GM21390 (cell line): ENCODE results near the gene MSH4.
"Not testable (repeated sequence)": the region's sequence is repeated elsewhere in the genome, so short reads cannot be mapped to it uniquely, and the experiment has no call there.

ENCODE experiments used
- ATAC-seq: cut with Tn5 transposase; IDR thresholded peaks from one replicate; pipeline ENCODE4 v1.9.1; 2021; ENCODE audit not compliant: unreplicated experiment

Gene MSH4

DNA sequence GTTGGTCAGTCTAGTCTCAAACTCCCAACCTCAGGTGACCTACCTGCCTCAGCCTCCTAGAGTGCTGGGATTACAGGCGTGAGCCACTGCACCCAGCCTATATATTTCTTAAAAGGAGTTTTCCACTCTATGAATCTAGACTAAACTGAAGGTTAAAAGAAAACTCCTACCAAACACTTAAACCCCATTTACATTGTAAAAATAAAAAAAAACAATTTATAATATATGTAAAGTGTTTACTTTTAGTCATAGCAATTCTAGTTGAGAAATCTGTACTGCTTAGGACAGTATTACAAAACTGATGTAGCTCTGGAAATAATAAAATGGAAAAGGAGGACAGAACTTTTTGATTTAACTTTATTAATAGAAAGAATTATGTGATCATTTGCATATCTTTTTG, 126.0 kb downstream of the MSH4 start:
- ATAC-seq: no peak

DNA sequence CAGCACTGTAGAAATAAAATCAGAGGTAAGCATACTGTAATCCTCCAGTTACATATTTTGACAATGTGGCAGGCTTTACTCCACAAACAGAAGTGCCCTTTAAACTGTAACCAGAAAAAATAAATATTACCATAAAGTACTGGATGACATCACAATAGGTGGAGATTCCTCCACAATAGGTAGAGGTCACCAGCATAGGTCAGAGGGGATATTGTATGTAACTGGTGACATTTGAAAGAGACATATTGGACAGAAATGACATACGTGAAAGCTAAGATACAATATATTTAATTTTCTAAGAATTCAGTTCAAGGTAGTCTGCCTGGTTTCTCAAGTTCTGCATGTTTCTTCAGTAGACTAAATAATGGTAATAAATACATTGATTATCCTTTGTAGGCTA, 135.6 kb downstream of the MSH4 start, which contains the start of gene ASB17:
Gene ASB17, minus strand, starts transcription at position 101 of the 400 bp plus-strand sequence. CDS start 113 bp downstream, outside the sequence.
- no peak for ATAC-seq

DNA sequence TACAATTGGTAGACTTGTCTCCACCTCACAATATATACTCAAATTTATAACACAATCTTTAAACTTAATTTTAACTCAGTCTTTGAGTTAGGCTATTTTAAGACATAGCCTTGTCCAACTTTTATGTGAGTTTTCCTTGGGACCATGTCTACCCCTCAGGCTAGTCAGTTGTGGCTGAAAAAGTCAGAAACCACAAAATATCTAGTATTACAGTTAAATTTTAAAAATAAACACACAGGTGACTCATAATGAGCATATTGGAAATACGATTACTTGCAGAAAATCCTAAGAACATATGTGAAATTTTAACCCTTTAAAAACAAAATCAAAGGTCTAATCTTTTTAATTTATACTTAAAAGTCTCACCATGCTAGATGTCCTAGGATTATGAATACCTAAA, 140.4 kb downstream of the MSH4 start:
- no peak for ATAC-seq

DNA sequence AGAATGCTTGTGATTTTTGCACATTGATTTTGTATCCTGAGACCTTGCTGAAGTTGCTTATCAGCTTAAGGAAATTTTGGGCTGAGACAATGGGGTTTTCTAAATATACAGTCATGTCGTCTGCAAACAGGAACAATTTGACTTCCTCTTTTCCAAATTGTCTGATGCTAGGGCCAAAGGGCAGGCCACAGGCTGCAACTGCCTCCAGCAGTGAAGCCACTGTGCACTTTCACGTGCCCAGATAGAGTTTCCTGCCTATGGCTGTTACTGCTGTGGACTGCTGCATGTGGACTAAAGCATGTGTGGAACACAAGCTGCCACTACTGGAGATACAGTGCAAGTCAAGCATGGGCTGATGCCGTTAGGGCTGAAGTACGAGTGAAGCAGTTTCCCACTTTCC, 146.4 kb downstream of the MSH4 start:
- not testable (repeated sequence) for ATAC-seq

DNA sequence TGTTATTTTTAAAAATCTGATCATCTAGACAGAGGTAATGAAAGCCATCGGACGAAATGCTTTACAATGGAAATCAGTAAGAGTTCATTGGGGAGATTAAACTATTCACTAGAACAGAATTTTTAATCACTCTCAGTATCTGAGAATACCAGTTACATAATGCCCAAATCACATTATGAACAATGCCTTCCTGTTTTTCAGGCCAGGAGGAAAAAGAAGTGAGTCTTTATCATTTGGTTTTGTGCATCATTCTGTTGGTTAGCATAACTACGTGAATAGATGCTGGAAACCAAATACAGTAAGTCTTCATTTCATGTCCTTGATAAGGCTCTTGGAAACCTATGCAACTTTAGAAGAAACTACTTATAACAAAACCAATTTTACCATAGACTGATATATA, 153.5 kb downstream of the MSH4 start:
- ATAC-seq: no peak

DNA sequence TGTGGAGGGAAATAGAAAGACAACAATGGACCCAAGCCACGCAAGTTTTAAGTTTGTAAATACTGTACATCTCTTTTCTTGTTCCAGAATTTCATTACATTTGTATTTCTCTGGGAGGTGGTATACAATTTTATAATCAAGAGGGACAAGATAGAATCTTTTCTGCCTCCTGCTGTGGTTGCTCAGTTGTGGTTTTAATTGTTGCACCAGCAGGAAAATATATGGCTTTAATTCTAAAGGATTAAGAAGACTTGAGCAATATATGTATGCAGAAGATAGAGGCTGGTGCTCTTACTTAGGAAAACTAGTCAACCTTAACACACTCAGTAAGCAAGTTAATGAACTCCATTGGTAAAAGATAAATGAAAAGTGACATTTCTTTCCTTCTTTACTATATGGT, 155.3 kb downstream of the MSH4 start:
- ATAC-seq: no peak

DNA sequence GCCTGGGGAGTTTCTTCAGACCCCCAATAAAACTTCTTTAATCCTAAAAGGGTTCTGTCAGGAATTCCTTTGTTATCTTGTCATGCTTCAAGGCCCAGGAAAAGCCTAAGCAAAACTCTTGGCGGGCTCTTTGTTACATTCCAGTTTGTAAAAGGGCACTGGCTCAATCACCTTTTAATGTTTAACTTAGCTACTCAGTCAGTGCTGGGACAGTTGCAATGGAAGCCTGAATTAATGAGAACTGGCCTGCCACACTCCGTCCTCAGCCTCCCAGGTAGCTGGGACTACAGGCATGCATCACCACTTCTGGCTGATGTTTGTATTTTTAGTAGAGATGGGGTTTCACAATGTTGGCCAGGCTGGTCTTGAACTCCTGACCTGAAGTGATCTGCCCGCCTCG, 156.8 kb downstream of the MSH4 start:
- ATAC-seq: no peak

DNA sequence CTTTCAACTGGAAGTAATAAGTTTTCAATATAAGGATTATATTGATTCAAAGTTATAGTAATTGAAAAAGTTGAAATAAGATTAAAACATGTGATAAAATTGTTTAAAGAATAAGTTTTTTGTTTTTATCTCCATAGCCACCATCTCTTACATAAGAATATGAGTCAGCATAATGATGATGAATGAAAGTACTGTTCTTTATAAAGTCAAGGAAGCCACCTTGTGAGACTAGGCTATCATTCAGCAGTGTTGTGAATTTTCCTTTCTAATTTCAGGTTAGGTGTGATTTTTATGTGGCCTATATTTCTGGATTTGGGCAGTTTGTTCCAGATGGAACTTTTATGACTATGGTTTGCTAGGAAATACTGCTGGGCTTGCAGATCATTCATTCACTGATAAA, 157.9 kb downstream of the MSH4 start:
- no peak for ATAC-seq
